IPS-18c (cell line): Measurements from ENCODE around the gene CLTC.
A peak's percentile ranks its signal among the peaks of the same experiment; 100 is the strongest.
"Not testable (repeated sequence)": the region's sequence is repeated elsewhere in the genome, so short reads cannot be mapped to it uniquely, and the experiment has no call there.

Experiments used
- H3K4me3 ChIP-seq: 2 replicates; pipeline ENCODE4 v1.7.0; 2013; ENCODE audit warnings: low read depth, mild to moderate bottlenecking, low read length, moderate library complexity; ENCODE audit not compliant: insufficient read depth
- H3K9me3 ChIP-seq: one replicate; pipeline ENCODE4 v1.6.1; 2013; ENCODE audit warnings: mild to moderate bottlenecking, low read length, moderate library complexity; ENCODE audit not compliant: control insufficient read depth, insufficient read depth

The CLTC gene

DNA sequence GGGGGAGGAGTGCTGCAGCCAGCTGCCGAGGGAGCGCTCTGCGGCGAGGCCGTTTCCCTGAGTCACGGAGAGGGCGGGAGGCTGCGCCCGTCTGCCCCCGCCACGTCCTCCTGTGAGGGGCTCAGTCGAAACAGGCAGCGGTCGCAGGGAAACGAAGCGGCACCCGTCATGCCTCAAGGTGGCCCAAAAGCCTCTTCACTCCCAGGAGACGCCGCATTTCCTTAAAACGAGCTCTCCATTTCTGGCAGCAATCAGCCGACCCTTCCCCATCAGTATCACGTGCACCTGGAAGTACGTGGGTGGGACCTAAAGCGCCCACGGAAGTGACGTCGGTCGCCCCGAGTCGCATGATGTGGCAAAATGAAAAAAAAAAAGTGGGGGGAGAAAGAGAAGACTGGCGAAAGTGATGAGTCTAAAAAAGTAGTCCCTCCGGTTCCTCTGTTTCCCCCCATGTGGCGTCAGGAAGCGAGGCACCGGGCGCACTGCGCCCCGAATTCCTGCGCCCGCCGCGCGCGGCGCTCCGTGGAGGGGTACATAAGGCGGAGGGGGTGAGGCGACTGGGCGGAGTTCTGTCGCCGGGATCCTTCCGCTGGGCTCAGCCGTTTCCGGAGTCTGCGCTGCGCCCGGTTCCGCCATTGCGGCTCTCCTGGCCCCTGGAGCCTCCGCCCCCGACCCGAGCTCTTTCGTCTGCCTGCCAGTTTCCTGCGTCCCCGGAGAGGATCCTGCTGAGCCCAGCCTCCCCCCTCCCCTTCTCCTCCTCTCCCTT lies at the start of gene CLTC:
Gene CLTC, plus strand, starts transcription at position 598 of the 766 bp plus-strand sequence. CDS start 237 bp downstream, outside the sequence.
- Histone ChIP-seq H3K4me3 (peak within 1 kb of the TSS; percentile 98), H3K9me3 (no peaks in the 10 kb centered on the region)

- Histone ChIP-seq H3K4me3 (no peak overlapping the region), H3K9me3 (no peaks in the 10 kb centered on the region)
Observed at GRCh38 chr17:59572301-59572924, 47.3 kb upstream of the CLTC start.

- H3K9me3 ChIP-seq, result not testable (repeated sequence)
Observed at GRCh38 chr17:59584168-59584567, 35.5 kb upstream of the CLTC start.

GRCh38 chr17:59600169-59600568 lies 19.5 kb upstream of the CLTC start:
- Histone ChIP-seq H3K9me3 (no peaks in the 10 kb centered on the region), H3K4me3 (no peak overlapping the region)

More at GRCh38 chr17:59584168-59584567, 35.5 kb upstream of the CLTC start:
- not testable (repeated sequence) for H3K4me3 ChIP-seq

DNA sequence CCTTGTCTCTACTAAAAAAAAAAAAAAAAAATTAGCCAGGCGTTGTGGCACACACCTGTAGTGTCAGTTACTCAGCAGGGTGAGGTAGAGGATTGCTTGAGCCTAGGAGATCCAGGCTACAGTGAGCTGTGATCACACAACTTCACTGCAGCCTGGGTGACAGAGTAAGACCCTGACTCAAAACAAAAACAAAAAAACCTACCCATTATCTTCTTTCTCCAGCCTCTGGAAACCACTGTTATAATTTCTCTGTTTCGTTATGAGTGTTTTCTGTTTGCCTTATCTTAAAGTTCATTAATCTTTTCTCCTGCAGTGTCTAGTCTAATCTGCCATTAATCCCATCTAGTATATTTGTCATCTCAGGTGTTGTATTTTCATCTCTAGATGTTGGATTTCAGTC lies 18.6 kb upstream of the CLTC start:
- H3K9me3 ChIP-seq, result no peaks in the 10 kb centered on the region
- no peak overlapping the region for H3K4me3 ChIP-seq

- no peak overlapping the region for H3K4me3 ChIP-seq
- no peaks in the 10 kb centered on the region for H3K9me3 ChIP-seq
Observed at GRCh38 chr17:59607061-59607460, 12.6 kb upstream of the CLTC start.

GRCh38 chr17:59607817-59608403 lies 11.8 kb upstream of the CLTC start:
- no peaks in the 10 kb centered on the region for H3K9me3 ChIP-seq

DNA sequence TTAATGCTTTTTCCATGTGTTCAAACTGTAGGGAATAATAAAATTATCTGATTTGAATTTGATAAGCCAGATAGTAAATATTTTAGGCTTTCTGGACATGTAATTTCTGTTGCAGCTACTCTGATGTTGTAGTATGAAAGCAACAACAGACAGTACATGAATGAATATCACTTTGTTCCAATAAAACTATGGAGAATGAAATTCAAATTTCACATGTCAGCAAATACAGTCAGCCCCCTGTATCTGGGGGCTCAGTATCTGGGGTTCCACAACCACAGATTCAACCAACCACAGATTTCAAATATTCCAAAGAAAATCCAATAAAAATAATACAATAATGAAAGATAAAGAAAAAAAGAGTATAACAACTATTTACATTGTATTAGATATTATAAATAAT lies 8.2 kb upstream of the CLTC start:
- no peaks in the 10 kb centered on the region for H3K9me3 ChIP-seq
- H3K4me3 ChIP-seq, result no peak overlapping the region

More at GRCh38 chr17:59607817-59608403, 11.8 kb upstream of the CLTC start:
- H3K4me3 ChIP-seq, result no peak overlapping the region

DNA sequence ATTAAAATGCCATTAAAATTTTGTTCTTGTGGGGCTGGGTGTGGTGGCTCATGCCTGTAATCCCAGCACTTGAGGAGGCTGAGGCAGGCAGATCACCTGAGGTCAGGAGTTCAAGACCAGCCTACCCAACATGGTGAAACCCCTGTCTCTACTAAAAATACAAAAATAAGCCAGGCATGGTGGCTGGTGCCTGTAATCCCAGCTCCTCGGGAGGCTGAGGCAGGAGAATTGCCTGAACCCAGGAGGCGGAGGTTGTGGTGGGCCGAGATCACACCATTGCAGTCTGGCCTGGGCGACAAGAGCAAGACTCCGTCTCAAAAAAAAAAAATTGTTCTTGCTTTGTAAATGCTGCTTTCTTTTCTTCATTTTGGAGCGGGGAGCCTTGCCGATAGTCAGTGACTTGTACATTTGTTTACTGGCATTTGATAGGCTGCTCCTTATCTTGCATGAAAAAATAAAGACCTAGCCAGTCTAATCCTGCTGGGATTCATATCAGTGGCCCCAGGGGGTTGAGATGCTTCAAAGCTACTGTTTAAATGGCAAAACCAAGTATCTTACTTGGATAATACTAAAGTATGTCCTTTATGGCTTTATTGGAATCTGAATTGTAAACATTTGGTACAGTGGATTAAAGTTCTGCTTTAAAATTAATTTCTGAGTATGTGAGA lies 3.3 kb upstream of the CLTC start:
- Histone ChIP-seq H3K4me3 (no peak overlapping the region), H3K9me3 (no peaks in the 10 kb centered on the region)

DNA sequence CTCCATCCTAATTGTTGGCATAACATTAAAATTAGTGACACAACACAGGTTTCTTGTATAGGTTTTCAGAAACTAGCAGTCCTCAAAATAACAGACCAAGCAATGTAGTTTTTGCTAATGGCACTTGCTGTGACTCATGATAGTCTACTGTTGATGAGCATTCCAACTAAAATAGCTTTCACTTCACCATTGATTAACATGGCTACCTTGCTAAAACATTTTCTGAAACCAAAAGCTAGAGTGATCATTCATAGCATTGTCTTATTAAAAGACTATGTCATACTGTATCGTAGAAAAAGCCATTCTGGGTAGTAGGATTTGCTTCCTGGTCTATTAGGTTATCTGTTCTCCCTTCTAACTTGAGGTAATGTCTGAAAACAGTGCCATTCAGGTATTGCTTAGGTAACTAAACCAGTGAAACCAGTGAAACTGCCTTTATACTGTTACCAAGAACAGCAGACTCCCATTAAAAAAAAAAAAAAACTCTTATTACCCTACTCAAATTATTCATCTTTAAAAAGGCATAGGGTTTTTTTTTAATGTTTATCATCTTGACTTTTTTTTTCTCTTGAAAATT lies 2.5 kb upstream of the CLTC start:
- no peak overlapping the region for H3K4me3 ChIP-seq
- no peaks in the 10 kb centered on the region for H3K9me3 ChIP-seq

DNA sequence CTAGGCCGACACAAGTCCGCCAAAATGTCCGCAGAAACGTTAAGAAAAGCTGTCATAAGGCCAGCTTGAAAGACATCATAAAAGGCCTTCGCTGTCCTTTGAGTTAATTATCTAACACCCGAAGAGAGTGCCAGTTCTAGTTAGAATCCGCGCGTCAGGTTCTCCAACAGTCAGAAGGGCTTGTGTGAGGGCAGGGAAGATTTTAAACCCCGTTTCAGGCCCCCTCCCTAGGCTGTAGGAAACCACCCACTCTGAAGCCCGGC lies 729 bp upstream of the CLTC start:
- Histone ChIP-seq H3K4me3 (peak overlapping the region; percentile 98), H3K9me3 (no peaks in the 10 kb centered on the region)

DNA sequence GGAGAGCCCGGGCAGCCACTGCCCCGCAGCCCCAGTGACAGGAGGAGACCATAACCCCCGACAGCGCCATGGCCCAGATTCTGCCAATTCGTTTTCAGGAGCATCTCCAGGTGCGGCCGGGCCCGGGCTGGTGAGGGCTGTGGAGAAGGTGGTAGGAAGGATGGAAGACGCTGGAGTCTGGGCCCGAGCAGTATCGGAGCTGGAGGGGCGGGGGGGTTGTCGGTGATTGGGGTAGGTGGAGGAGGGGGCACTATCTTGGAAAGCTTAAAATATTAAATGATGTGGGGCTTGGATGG lies 317 bp downstream of the CLTC start:
- no peaks in the 10 kb centered on the region for H3K9me3 ChIP-seq

DNA sequence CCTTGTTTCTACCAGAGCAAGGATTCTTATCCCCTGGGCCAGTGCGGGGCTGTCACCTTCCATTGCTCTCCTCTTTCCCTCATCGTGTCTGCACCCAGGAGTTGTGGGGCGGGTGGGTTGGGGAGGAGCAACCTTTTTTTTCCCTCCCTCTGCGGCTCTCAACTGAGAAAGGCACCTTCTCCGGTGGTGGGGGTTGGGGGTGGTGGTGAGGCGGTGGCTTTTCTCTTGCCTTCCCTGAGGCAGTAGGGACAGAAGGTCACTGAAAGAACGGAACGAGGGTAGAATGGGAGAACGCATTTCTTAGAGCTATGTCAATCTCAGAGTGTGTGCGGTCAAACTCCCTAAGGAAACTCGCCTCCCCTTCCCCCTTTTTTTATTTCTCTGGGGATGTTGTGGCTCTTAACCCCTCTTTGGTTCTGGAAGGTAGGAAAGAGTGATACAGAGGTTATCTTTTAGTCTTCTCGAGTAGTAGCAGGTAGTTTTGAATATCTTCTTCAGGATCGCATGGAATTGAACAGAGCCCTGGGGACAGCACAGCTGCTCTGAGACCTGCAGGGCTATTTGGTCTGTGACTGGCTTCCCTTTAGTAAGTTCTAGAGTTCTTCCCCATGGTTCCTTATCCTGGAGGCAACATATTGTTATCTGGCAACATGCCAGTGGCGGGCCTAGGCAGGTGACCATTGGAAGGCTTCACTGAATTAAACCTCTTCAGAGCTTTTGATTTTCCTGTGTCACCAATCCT lies 994 bp downstream of the CLTC start:
- no peaks in the 10 kb centered on the region for H3K9me3 ChIP-seq
- H3K4me3 ChIP-seq, result peak overlapping the region; percentile 98

More for the DNA sequence above, 317 bp downstream of the CLTC start:
- peak overlapping the region; percentile 98 for H3K4me3 ChIP-seq

DNA sequence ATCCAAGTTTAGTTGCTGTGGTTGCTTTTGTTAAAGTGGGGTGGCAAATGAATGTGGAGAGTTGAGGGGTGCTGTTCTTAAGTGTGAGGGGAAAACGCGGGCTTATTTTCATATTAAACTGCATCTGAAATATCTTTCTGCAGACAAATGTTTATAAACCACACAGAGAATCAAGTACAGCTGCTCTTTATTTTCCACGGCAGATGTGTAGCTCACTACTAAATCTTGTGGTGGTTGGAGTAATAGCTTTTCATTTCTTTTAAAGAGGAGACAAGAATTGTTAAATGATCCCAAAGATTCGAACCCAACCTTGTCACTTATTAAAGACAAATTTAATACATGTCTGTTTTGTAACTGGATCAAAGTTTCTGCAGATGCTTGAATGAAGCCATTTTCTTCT lies 2.1 kb downstream of the CLTC start:
- no peaks in the 10 kb centered on the region for H3K9me3 ChIP-seq
- H3K4me3 ChIP-seq, result no peak overlapping the region

DNA sequence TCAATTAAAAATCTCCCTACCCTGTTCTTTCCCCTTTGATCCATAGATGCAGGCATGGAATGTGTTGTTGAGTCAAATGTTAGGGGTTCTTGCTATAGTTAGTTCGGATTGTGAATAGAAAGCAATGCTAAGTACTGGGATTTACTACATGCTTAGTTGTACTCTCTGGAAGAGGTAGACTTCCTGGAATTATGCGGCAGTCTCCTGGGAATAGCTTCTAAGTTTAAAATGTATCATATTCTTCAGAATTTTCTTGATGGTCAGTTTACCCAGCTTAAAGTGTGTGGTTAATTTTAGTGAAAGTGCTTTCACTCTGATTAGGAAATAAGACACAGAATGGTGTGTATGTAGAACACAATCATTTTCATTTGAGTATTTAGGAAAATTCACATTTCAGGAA lies 3.5 kb downstream of the CLTC start:
- no peaks in the 10 kb centered on the region for H3K9me3 ChIP-seq
- H3K4me3 ChIP-seq, result no peak overlapping the region

DNA sequence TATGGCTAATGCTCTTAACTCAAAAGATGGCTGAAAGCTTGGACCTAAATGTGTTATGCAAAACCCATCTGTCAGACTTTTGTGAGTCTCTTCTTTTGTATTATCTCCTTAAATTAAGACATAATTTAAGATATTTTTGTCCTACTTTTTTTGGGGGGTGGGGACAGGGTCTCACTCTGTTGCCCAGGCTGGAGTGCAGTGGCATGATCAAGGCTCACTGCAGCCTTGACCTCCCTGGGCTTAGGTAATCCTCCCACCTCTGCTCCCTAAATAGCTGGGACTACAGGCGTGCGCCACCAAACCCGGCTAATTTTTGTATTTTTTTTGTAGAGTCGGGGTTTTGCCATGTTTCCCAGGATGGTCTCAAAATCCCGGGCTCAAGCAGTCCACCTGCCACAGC lies 7.1 kb downstream of the CLTC start:
- Histone ChIP-seq H3K9me3 (no peaks in the 10 kb centered on the region), H3K4me3 (no peak overlapping the region)

DNA sequence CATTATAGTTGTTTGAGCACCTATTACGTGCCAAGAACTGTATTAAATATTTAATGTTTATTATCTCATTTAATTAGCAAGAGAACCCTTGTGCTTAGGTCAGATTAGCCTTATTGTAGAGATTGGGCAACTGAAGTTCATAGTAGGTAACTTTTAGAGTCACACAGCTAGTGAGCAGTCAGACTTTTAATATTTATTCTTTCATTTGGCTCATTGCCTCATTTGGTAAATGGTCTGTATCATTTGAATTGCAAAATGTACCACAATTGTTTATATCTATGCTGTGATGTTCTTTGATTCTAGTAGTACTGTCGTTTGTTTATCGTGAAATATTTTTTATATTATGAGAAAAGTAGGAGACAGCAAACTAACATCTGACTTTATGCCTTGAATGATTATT lies 7.6 kb downstream of the CLTC start:
- no peaks in the 10 kb centered on the region for H3K9me3 ChIP-seq

More for the DNA sequence above, 7.6 kb downstream of the CLTC start:
- H3K4me3 ChIP-seq, result no peak overlapping the region
